ENCODE results near the gene MCM5.

GRCh38 chr22:35367331-35367886 lies 32.5 kb upstream of the MCM5 start:
- TF ChIP-seq EZH2phosphoT487 (IDR thresholded peaks at IDR 0.05; ENCODE audit: insufficient read depth, low read depth) (no peak), EZH2 (IDR thresholded peaks at IDR 0.05; ENCODE audit: insufficient read depth, poor library complexity, severe bottlenecking) (no peak)
